ENCODE results near the gene LDLRAD3.
"Not testable (repeated sequence)": the region's sequence is repeated elsewhere in the genome, so short reads cannot be mapped to it uniquely, and the experiment has no call there.

LDLRAD3 gene

DNA sequence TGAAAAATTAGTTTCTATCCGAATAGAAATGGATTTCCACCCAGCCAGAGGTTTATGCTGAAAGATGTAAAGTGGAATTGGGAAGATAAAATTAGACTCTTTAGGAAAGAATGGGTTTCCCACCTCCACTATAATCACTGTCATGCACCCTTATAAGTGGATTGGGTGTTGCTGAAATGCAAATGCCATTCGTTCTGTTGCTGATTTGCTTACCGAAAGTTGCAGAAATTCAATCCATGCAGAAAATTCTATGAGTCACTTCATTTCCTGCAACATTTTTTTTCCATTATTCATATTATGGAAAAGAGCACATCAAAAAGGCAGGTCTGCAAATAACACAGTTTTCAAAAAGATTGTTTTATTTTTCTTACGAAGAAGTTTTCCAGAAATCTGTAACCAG lies 65.6 kb downstream of the LDLRAD3 start:
- no peak for TF ChIP-seq CTCF (IDR thresholded peaks at IDR 0.05; ENCODE audit: low read depth, low read length)
- no peak for DNase-seq
- Histone ChIP-seq H3K27me3 (ENCODE audit: insufficient read depth, low read depth, severe bottlenecking) (no peaks in the 10 kb centered on the region), H3K36me3 (no peaks in the 10 kb centered on the region), H3K9me3 (ENCODE audit: severe bottlenecking) (peaks cover 4% of the 10 kb centered on the region), H3K27ac (no peak overlapping the region), H3K4me3 (ENCODE audit: low read depth, low read length) (no peak overlapping the region)

GRCh38 chr11:36010010-36010740 lies 66.3 kb downstream of the LDLRAD3 start:
- H3K4me3 ChIP-seq (ENCODE audit: low read depth, low read length) = no peak overlapping the region

GRCh38 chr11:36011574-36011973 lies 67.7 kb downstream of the LDLRAD3 start:
- no peaks in the 10 kb centered on the region for H3K27me3 ChIP-seq (ENCODE audit: insufficient read depth, low read depth, severe bottlenecking)
- no peaks in the 10 kb centered on the region for H3K36me3 ChIP-seq
- DNase-seq = no peak
- no peaks in the 10 kb centered on the region for H3K9me3 ChIP-seq (ENCODE audit: severe bottlenecking)
- no peak overlapping the region for H3K27ac ChIP-seq
- TF ChIP-seq CTCF (IDR thresholded peaks at IDR 0.05; ENCODE audit: low read depth, low read length) = no peak
- no peak overlapping the region for H3K4me3 ChIP-seq (ENCODE audit: low read depth, low read length)

More at GRCh38 chr11:36010010-36010740, 66.3 kb downstream of the LDLRAD3 start:
- TF ChIP-seq CTCF (IDR thresholded peaks at IDR 0.05; ENCODE audit: low read depth, low read length) = no peak
- Histone ChIP-seq H3K36me3 (no peaks in the 10 kb centered on the region), H3K27me3 (ENCODE audit: insufficient read depth, low read depth, severe bottlenecking) (no peaks in the 10 kb centered on the region), H3K9me3 (ENCODE audit: severe bottlenecking) (no peaks in the 10 kb centered on the region), H3K27ac (no peak overlapping the region)
- DNase-seq = no peak

DNA sequence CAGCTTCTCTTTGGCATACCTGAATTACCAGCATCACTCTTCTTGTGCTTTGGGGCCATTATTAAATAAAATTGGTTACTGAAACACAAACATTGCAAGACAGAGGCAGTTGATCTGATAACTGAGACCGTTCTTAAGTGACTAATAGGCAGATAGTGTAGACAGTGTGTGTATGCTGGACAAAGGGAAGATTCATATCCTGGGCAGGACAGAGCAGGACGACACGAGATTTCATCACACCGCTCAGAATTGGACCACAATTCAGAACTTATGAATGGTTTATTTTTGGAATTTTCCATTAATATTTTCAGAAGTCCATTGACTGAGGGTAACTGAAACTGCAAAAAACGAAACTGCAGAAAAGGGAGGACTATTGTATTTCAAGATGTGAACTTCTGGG lies 68.6 kb downstream of the LDLRAD3 start:
- no peaks in the 10 kb centered on the region for H3K9me3 ChIP-seq (ENCODE audit: severe bottlenecking)
- no peak for DNase-seq
- no peak for TF ChIP-seq CTCF (IDR thresholded peaks at IDR 0.05; ENCODE audit: low read depth, low read length)

GRCh38 chr11:36012979-36013378 lies 69.1 kb downstream of the LDLRAD3 start:
- Histone ChIP-seq H3K27ac (no peak overlapping the region), H3K27me3 (ENCODE audit: insufficient read depth, low read depth, severe bottlenecking) (no peaks in the 10 kb centered on the region), H3K36me3 (no peaks in the 10 kb centered on the region), H3K9me3 (ENCODE audit: severe bottlenecking) (no peaks in the 10 kb centered on the region), H3K4me3 (ENCODE audit: low read depth, low read length) (no peak overlapping the region)
- DNase-seq = no peak
- no peak for TF ChIP-seq CTCF (IDR thresholded peaks at IDR 0.05; ENCODE audit: low read depth, low read length)

More for the DNA sequence above, 68.6 kb downstream of the LDLRAD3 start:
- no peaks in the 10 kb centered on the region for H3K36me3 ChIP-seq
- no peak overlapping the region for H3K27ac ChIP-seq
- H3K27me3 ChIP-seq (ENCODE audit: insufficient read depth, low read depth, severe bottlenecking) = no peaks in the 10 kb centered on the region
- no peak overlapping the region for H3K4me3 ChIP-seq (ENCODE audit: low read depth, low read length)

GRCh38 chr11:36013446-36013845 lies 69.6 kb downstream of the LDLRAD3 start:
- not testable (repeated sequence) for H3K27ac ChIP-seq

More at GRCh38 chr11:36013446-36013845, 69.6 kb downstream of the LDLRAD3 start:
- H3K4me3 ChIP-seq (ENCODE audit: low read depth, low read length); H3K9me3 ChIP-seq (ENCODE audit: severe bottlenecking); DNase-seq; H3K27me3 ChIP-seq (ENCODE audit: insufficient read depth, low read depth, severe bottlenecking); H3K36me3 ChIP-seq: not testable (repeated sequence)

Measured in WERI-Rb-1 (cell line).